ENCODE data around the gene FAM120A.
"Not testable (repeated sequence)": the region's sequence is repeated elsewhere in the genome, so short reads cannot be mapped to it uniquely, and the experiment has no call there.

FAM120A gene

DNA sequence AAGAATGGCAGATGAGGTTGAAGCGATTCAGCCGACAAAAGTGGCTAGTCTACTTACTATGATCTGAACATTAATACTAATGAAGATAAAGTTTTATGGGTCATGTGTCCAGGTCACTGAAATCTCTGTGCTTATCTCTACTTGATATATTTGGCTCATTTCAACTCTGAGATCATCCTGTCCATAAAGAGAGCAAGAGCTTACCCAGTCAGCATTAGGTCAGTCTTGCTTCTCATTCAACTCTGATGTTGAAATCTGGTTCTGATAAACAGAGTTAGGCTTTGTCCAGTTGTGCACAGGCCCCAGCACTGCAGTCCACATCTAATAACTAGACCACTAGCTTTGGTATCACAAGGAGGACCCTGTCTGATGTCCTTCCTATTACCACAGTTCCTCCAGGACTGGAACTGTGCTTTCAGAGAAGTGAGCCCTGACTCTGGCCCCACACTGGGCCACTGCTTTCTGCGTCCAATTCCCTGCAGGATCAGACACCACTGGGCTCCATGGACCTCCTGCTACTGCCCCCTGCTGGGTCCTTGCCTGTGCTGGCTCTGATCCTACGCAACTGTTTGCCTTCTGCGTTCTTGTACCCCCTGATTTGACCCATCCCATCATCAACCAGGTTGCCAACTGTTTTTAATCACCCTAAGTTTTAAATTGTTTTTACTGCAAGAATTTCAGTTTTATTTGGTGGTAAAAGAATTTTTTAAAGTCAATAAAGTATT lies 23.7 kb upstream of the FAM120A start:
- Histone ChIP-seq H3K27me3 (ENCODE audit: control insufficient read depth, insufficient read depth, low read length) (no peaks in the 10 kb centered on the region), H3K27ac (ENCODE audit: low read length) (no peak overlapping the region), H3K36me3 (ENCODE audit: control insufficient read depth, insufficient read depth, low read length) (no peaks in the 10 kb centered on the region), H3K4me1 (ENCODE audit: control insufficient read depth, insufficient read depth, low read length) (no peaks in the 10 kb centered on the region), H3K4me3 (ENCODE audit: low read length) (no peak overlapping the region), H3K9me3 (ENCODE audit: control insufficient read depth, insufficient read depth, low read length) (no peaks in the 10 kb centered on the region)
- no peak for DNase-seq (ENCODE audit: low read depth, low spot score)
- WGBS (ENCODE audit: insufficient coverage, insufficient read length): no CpG with 5 or more reads among the region's 5 CpGs

DNA sequence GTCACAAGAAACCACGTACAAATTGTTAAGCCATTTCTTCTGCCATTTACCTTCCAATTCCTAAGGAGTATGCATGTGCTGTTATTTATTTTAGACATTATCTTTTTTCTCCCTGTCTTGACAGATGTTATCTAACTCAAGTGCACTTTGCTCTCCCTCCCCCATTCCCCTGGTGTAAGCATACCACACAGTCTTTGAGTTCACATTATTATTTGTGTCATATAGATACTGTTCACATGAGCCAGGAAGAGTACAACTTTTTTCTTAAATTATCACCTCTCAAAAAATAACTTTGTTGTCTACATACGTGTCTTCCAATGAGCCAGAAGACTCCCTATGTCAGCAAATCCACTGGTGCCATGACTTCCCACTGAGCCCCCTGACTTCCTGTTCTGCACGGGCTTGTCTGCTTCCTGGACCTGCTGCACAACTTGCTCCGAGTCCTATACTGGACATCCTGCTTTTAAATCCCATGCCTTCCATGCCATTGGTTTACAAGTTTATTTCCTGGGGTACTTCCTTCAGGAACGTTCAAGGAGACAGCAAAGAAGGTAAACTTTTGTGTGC lies 19.9 kb upstream of the FAM120A start:
- H3K4me3 ChIP-seq (ENCODE audit: low read length): no peak overlapping the region
- no peaks in the 10 kb centered on the region for H3K4me1 ChIP-seq (ENCODE audit: control insufficient read depth, insufficient read depth, low read length)
- no peaks in the 10 kb centered on the region for H3K27me3 ChIP-seq (ENCODE audit: control insufficient read depth, insufficient read depth, low read length)
- H3K9me3 ChIP-seq (ENCODE audit: control insufficient read depth, insufficient read depth, low read length): no peaks in the 10 kb centered on the region
- no CpG with 5 or more reads among the region's 5 CpGs for whole genome bisulfite sequencing (ENCODE audit: insufficient coverage, insufficient read length)
- H3K36me3 ChIP-seq (ENCODE audit: control insufficient read depth, insufficient read depth, low read length): no peaks in the 10 kb centered on the region
- no peak for DNase-seq (ENCODE audit: low read depth, low spot score)
- H3K27ac ChIP-seq (ENCODE audit: low read length): no peak overlapping the region

DNA sequence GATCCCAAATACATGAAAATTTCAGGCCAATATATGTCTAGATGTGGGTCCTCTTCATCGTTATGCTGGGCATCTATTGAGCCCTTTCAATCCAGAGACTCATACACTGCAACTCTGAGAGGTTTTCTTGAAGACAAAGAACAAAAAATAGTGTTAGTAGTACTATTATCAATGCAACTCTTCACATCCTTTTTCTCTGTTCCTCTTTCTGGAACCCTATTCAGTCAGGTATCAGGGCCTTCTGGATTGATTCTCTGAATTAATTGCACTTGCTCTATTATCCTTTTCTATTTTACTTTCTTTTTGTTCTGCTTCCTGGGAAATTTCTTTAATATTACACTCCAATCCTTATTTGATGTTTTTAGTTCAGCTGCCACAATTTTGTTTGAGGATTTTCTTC lies 18.5 kb upstream of the FAM120A start:
- Histone ChIP-seq H3K4me1 (ENCODE audit: control insufficient read depth, insufficient read depth, low read length) (no peaks in the 10 kb centered on the region), H3K27me3 (ENCODE audit: control insufficient read depth, insufficient read depth, low read length) (no peaks in the 10 kb centered on the region), H3K9me3 (ENCODE audit: control insufficient read depth, insufficient read depth, low read length) (no peaks in the 10 kb centered on the region), H3K36me3 (ENCODE audit: control insufficient read depth, insufficient read depth, low read length) (no peaks in the 10 kb centered on the region), H3K4me3 (ENCODE audit: low read length) (no peak overlapping the region), H3K27ac (ENCODE audit: low read length) (no peak overlapping the region)
- WGBS (ENCODE audit: insufficient coverage, insufficient read length): no CpG with 5 or more reads among the region's 1 CpG
- no peak for DNase-seq (ENCODE audit: low read depth, low spot score)

DNA sequence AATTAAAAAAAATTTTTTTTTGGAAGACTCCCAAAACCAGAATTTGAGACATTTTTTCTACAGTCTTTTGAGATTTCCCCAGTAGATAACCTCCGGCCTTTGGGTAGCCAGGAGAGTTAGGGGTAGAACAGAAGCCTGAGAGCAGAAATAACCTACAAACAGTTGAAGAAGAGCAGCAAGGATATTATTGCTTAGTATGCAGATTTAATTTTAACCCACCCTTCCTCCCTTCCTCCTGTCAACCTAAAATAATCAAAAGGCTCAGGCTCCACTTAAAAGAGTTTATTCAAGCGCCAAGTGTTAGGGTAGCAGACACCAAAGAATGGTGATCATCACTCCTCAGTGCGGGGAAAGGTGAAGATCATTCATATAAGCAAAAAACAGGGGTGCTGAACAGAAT lies 17.4 kb upstream of the FAM120A start:
- Histone ChIP-seq H3K9me3 (ENCODE audit: control insufficient read depth, insufficient read depth, low read length) (no peaks in the 10 kb centered on the region), H3K4me3 (ENCODE audit: low read length) (no peak overlapping the region), H3K27ac (ENCODE audit: low read length) (no peak overlapping the region), H3K36me3 (ENCODE audit: control insufficient read depth, insufficient read depth, low read length) (no peaks in the 10 kb centered on the region), H3K4me1 (ENCODE audit: control insufficient read depth, insufficient read depth, low read length) (no peaks in the 10 kb centered on the region), H3K27me3 (ENCODE audit: control insufficient read depth, insufficient read depth, low read length) (no peaks in the 10 kb centered on the region)
- WGBS (ENCODE audit: insufficient coverage, insufficient read length): no CpG with 5 or more reads among the region's 3 CpGs
- no peak for DNase-seq (ENCODE audit: low read depth, low spot score)

DNA sequence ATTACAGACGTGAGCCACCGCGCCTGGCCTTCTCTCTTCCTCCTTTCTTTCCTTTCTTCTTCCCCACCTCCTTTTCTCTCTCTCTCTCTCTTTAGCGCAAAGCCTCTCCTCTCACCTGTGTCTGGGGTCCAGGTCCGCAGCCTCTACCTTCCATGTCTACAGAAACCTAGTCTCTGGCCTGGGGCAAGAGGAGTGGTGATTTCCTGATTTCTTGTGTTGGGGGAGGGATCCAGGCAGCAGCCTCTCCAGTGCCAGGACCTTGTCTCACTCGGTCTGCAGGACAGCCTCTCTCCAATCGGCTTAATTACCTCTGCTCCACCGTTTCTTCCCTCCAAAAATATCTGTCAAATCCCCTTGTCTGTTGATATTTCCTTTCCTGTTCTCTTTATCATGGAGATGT lies 16.1 kb upstream of the FAM120A start:
- Histone ChIP-seq H3K27ac (ENCODE audit: low read length) (no peak overlapping the region), H3K9me3 (ENCODE audit: control insufficient read depth, insufficient read depth, low read length) (no peaks in the 10 kb centered on the region), H3K36me3 (ENCODE audit: control insufficient read depth, insufficient read depth, low read length) (no peaks in the 10 kb centered on the region), H3K4me3 (ENCODE audit: low read length) (no peak overlapping the region), H3K4me1 (ENCODE audit: control insufficient read depth, insufficient read depth, low read length) (no peaks in the 10 kb centered on the region), H3K27me3 (ENCODE audit: control insufficient read depth, insufficient read depth, low read length) (no peaks in the 10 kb centered on the region)
- DNase-seq (ENCODE audit: low read depth, low spot score): no peak
- WGBS (ENCODE audit: insufficient coverage, insufficient read length): no CpG with 5 or more reads among the region's 8 CpGs

DNA sequence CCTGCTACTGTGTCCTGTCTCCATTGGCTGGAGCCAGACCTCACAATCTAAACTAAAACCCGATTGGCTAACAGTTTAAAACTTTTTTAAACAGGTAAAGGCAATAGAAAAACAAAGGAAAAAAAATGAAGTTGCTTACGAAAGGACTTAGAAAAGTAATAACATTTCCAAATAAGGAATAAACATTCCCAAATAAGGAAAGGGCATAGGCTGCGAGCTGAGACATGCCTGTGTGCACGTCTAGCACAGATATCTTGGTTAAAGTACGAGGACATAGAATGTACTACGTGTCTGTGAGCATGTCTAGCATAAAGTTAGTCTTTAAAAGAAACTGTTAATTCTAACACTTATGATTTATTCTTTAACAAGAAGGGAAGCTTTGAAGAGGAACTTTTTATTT lies 15.3 kb upstream of the FAM120A start:
- H3K36me3 ChIP-seq (ENCODE audit: control insufficient read depth, insufficient read depth, low read length): no peaks in the 10 kb centered on the region
- H3K27me3 ChIP-seq (ENCODE audit: control insufficient read depth, insufficient read depth, low read length): no peaks in the 10 kb centered on the region
- H3K9me3 ChIP-seq (ENCODE audit: control insufficient read depth, insufficient read depth, low read length): no peaks in the 10 kb centered on the region
- no peak overlapping the region for H3K4me3 ChIP-seq (ENCODE audit: low read length)
- WGBS (ENCODE audit: insufficient coverage, insufficient read length): no CpG with 5 or more reads among the region's 6 CpGs
- no peak overlapping the region for H3K27ac ChIP-seq (ENCODE audit: low read length)
- no peaks in the 10 kb centered on the region for H3K4me1 ChIP-seq (ENCODE audit: control insufficient read depth, insufficient read depth, low read length)
- DNase-seq (ENCODE audit: low read depth, low spot score): no peak

DNA sequence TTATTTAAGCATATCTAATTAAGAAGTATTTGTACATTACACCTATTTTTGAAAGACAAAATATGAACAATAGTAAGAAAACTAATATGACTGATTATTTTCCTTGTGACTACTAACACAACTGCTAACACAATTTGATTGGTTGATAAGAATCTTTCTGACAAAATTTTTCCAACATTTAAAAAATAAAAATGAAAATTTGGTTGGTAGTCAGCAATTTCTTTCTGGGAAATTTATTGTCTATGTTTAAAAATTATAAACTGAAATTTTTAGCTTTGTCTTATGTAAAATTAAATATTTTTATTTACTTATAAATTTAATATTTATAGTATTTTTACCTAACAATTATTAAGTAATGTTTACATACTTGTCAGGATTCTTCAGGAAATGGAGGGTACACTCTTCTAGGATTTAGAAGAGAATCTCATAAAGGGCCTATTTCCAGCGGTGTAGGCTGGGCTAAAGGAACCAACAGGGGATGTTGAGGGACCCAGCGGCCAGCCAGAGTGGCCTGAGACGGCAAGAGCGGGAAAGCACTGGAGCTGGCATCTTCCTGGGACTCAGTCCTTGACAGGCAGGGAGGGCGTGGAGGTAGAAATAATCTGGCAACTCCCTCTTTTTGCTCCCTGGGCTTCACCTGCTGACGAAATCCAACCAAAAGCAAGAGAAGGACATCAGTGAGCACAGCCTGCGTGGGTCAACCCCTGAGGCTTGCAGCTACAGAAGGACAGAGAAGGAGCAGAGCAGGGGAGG lies 14.7 kb upstream of the FAM120A start:
- H3K27me3 ChIP-seq (ENCODE audit: control insufficient read depth, insufficient read depth, low read length): no peaks in the 10 kb centered on the region
- H3K4me1 ChIP-seq (ENCODE audit: control insufficient read depth, insufficient read depth, low read length): no peaks in the 10 kb centered on the region
- no peak overlapping the region for H3K27ac ChIP-seq (ENCODE audit: low read length)
- H3K36me3 ChIP-seq (ENCODE audit: control insufficient read depth, insufficient read depth, low read length): no peaks in the 10 kb centered on the region
- DNase-seq (ENCODE audit: low read depth, low spot score): no peak
- no CpG with 5 or more reads among the region's 7 CpGs for WGBS (ENCODE audit: insufficient coverage, insufficient read length)
- H3K9me3 ChIP-seq (ENCODE audit: control insufficient read depth, insufficient read depth, low read length): no peaks in the 10 kb centered on the region
- no peak overlapping the region for H3K4me3 ChIP-seq (ENCODE audit: low read length)

DNA sequence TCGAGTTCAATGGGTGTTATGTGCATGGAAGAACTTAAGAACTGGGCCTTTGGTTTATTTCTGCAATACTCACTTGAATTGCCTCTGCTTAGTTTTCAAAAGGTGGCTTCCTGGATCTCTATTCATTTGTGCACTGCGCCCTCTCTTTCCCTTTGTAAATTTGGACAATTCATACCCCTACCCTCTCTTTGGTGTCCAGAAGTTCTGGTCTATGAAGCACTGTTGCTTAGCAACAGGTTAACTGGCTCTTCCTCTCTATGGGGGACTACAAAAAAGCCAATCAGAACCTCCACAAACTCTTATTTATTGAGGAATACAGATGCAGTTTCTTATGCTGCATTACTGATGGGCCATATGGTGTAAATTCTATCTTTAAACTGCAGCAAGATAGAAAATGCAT lies 13.5 kb upstream of the FAM120A start:
- Histone ChIP-seq H3K4me1 (ENCODE audit: control insufficient read depth, insufficient read depth, low read length) (no peaks in the 10 kb centered on the region), H3K36me3 (ENCODE audit: control insufficient read depth, insufficient read depth, low read length) (no peaks in the 10 kb centered on the region), H3K4me3 (ENCODE audit: low read length) (no peak overlapping the region), H3K27me3 (ENCODE audit: control insufficient read depth, insufficient read depth, low read length) (no peaks in the 10 kb centered on the region), H3K27ac (ENCODE audit: low read length) (no peak overlapping the region), H3K9me3 (ENCODE audit: control insufficient read depth, insufficient read depth, low read length) (no peaks in the 10 kb centered on the region)
- no peak for DNase-seq (ENCODE audit: low read depth, low spot score)
- no CpG with 5 or more reads among the region's 2 CpGs for WGBS (ENCODE audit: insufficient coverage, insufficient read length)

DNA sequence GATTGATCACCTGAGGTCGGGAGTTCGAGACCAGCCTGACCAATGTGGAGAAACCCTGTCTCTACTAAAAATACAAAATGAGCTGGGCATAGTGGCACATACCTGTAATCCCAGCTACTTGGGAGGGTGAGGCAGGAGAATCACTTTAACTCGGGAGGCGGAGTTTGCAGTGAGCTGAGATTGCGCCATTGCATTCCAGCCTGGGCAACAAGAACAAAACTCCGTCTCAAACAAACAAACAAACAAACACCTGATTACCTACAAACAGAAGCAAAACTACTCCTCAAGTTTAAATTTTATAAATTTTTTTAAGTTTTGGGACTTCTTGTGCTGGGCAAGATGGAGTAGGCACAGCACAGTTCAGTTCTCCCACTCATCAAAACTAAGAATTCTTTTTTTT lies 12.2 kb upstream of the FAM120A start:
- H3K9me3 ChIP-seq (ENCODE audit: control insufficient read depth, insufficient read depth, low read length); H3K4me1 ChIP-seq (ENCODE audit: control insufficient read depth, insufficient read depth, low read length); H3K27ac ChIP-seq (ENCODE audit: low read length); H3K27me3 ChIP-seq (ENCODE audit: control insufficient read depth, insufficient read depth, low read length); H3K4me3 ChIP-seq (ENCODE audit: low read length); DNase-seq (ENCODE audit: low read depth, low spot score); H3K36me3 ChIP-seq (ENCODE audit: control insufficient read depth, insufficient read depth, low read length): not testable (repeated sequence)
- no CpG with 5 or more reads among the region's 6 CpGs for WGBS (ENCODE audit: insufficient coverage, insufficient read length)

DNA sequence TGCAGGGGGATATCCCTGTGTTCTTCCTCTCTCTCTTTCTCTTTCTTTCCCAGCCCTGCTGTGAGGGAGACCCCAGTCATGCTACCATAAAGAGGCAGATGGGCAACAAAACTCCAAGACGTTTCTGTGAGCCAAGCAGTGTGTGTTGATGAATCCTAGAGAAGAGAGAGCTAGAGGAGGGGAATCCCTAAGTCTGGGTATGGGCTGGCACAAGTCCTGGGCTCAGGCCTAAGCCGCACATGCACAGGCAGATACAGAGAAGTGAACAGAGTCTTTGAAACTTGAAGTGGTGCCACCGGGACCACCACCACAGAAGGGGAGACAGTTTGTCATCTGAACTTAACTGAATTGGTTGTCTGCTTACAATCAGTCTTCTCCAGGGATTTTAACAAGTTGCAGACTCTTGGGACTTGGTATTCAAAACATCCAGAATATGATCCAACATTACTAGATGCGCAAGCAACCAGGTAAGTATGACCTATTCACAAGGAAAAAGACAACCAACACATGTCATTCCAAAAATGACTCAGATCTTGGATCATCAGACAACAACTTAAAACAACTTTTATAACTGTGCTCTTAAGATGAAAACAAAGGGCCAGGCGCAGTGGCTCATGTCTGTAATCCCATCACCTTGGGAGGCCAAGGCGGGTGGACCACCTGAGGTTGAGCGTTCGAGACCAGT lies 10.4 kb upstream of the FAM120A start:
- Histone ChIP-seq H3K4me3 (ENCODE audit: low read length) (no peak overlapping the region), H3K4me1 (ENCODE audit: control insufficient read depth, insufficient read depth, low read length) (no peaks in the 10 kb centered on the region), H3K27me3 (ENCODE audit: control insufficient read depth, insufficient read depth, low read length) (no peaks in the 10 kb centered on the region), H3K9me3 (ENCODE audit: control insufficient read depth, insufficient read depth, low read length) (no peaks in the 10 kb centered on the region), H3K27ac (ENCODE audit: low read length) (no peak overlapping the region), H3K36me3 (ENCODE audit: control insufficient read depth, insufficient read depth, low read length) (peaks cover 1% of the 10 kb centered on the region; the same call in 1 of the 2 replicates)
- DNase-seq (ENCODE audit: low read depth, low spot score): no peak
- no CpG with 5 or more reads among the region's 8 CpGs for WGBS (ENCODE audit: insufficient coverage, insufficient read length)

Data from iPS DF 6.9 (cell line).